Esophagus squamous epithelium (tissue), 5 donors: ENCODE measurements around the gene ALKBH2. TPM values are rescaled to one million over a fixed set of nuclear protein-coding genes. Genes with fewer than 3 reads are reported as not detected.

Experiments used
- DNase-seq: peaks from one replicate; lab custom pipeline; 2025; lab: John Stamatoyannopoulos, UW
- H3K27ac ChIP-seq, 4 donors: fragments of 200-600 bp; sonication (generic); one replicate each; pipeline ENCODE4 v1.5.1; 2016 to 2019; ENCODE audit warnings: mild to moderate bottlenecking in 1 of 4
- H3K27me3 ChIP-seq, 4 donors: fragments of 200-600 bp; sonication (generic); 1 replicate in 3 of 4; 2 replicates in 1 of 4; pipeline versions ENCODE4 v1.5.1 to v1.6.0; 2017 to 2021; ENCODE audit warnings: antibody characterized with exemption in 1 of 4
- H3K36me3 ChIP-seq, 3 donors: fragments of 200-600 bp; sonication (generic); one replicate each; pipeline ENCODE4 v1.5.1; 2016 to 2019
- H3K4me1 ChIP-seq, 3 donors: fragments of 200-600 bp; sonication (generic); one replicate each; pipeline ENCODE4 v1.5.1; 2017 to 2019
- H3K4me3 ChIP-seq, 4 donors: fragments of 200-600 bp; sonication (generic); 1 replicate in 3 of 4; 2 replicates in 1 of 4; pipeline ENCODE4 v1.5.1; 2016 to 2019; ENCODE audit warnings: mild to moderate bottlenecking in 2 of 4, moderate library complexity in 1 of 4
- H3K9me3 ChIP-seq, 3 donors: fragments of 200-600 bp; sonication (generic); one replicate each; pipeline ENCODE4 v1.5.1; 2016 to 2019
- POLR2A ChIP-seq, 4 donors: fragments of 450-650 bp; IDR thresholded peaks; one replicate each; pipeline ENCODE4 v1.6.1; 2017; ENCODE audit warnings: antibody characterized with exemption in 4 of 4, mild to moderate bottlenecking in 4 of 4, moderate library complexity in 3 of 4
- WGBS, 2 donors: methylation state at CpG; one replicate each; pipeline ENCODE4 v1.1.5; 2018; 5-methylcytosine and 5-hydroxymethylcytosine counted together
- intact Hi-C: fragments of 100-400 bp; cut with DNase I; formaldehyde crosslinking; loops from one replicate; pipeline ENCODE4 v1.15.0; 2022
- total RNA-seq, 4 donors: library from RNA; depleted of rRNA; stranded (reverse); fragments of >200 nt; gene quantifications; one replicate each; pipeline ENCODE4 v1.1.0, GENCODE V29; 2016
- TF ChIP-seq, protein P1 (sequence below), 6 experiments: fragments of 450-650 bp in 4 of 6; fragments of 200-600 bp in 2 of 6; sonication (generic) in 2 of 6; IDR thresholded peaks; one replicate each; pipeline ENCODE4 v1.5.1; 2016 to 2019; ENCODE audit warnings: antibody characterized with exemption in 6 of 6, mild to moderate bottlenecking in 4 of 6, moderate library complexity in 4 of 6
- donor health status: DM: yes; HTN: yes; CAD: no.

The ALKBH2 gene
- total RNA-seq, 4 donors from 2014 or later = 7.9 to 20.6 (median 14.8) TPM

DNA sequence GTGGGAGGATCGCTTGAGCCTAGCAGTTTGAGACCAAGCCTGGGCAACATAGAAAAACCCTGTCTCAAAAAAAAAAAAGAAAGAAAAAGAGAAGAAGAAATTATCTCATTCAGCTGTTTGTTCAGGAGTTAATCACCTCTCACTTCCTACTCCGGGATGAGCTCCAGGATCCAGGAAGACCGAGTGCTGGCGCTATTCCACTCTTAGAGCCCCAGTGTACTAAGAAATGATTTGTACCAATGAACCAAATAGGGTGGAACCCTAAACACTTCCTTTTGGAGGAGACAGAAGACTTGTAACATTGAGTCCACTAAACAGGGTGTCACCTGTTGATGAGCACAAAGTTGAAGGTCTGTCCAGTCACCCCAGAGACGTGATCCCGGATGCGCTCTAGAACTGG, 3.6 kb downstream of the ALKBH2 start:
- intact Hi-C loops = loop anchor here (10.0 kb wide), 2 partner anchors 285 to 525 kb away; partner anchors contain the start of genes ISCU and SART3
- H3K9me3 ChIP-seq = no peaks in the 10 kb centered on the region
- 71 to 83% methylated on average over 4 to 7 of the region's 7 CpGs for WGBS, 2 donors
- DNase-seq = no peak
- no peak for TF ChIP-seq POLR2A (IDR thresholded peaks at IDR 0.05)
- TF ChIP-seq, protein P1, sequence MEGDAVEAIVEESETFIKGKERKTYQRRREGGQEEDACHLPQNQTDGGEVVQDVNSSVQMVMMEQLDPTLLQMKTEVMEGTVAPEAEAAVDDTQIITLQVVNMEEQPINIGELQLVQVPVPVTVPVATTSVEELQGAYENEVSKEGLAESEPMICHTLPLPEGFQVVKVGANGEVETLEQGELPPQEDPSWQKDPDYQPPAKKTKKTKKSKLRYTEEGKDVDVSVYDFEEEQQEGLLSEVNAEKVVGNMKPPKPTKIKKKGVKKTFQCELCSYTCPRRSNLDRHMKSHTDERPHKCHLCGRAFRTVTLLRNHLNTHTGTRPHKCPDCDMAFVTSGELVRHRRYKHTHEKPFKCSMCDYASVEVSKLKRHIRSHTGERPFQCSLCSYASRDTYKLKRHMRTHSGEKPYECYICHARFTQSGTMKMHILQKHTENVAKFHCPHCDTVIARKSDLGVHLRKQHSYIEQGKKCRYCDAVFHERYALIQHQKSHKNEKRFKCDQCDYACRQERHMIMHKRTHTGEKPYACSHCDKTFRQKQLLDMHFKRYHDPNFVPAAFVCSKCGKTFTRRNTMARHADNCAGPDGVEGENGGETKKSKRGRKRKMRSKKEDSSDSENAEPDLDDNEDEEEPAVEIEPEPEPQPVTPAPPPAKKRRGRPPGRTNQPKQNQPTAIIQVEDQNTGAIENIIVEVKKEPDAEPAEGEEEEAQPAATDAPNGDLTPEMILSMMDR (IDR thresholded peaks at IDR 0.05) = no peak
- H3K27ac ChIP-seq = no peak overlapping the region
- peaks cover 16 to 36% (median 26%) of the 10 kb centered on the region in 3 donors for H3K4me1 ChIP-seq
- H3K4me3 ChIP-seq = no peak overlapping the region
- no peaks in the 10 kb centered on the region for H3K27me3 ChIP-seq
- H3K36me3 ChIP-seq = peaks cover 7 to 71% (median 29%) of the 10 kb centered on the region in 3 donors

GRCh38 chr12:109088818-109089217, 4.5 kb downstream of the ALKBH2 start:
- peaks cover 16 to 35% (median 26%) of the 10 kb centered on the region in 3 donors for H3K4me1 ChIP-seq
- no peak for DNase-seq
- H3K9me3 ChIP-seq = no peaks in the 10 kb centered on the region
- no peak for TF ChIP-seq POLR2A (IDR thresholded peaks at IDR 0.05)
- TF ChIP-seq, protein P1 (IDR thresholded peaks at IDR 0.05) = no peak
- peaks cover 7 to 80% (median 37%) of the 10 kb centered on the region in 3 donors for H3K36me3 ChIP-seq
- intact Hi-C loops = no loop called here
- H3K4me3 ChIP-seq = no peak overlapping the region
- H3K27ac ChIP-seq = no peak overlapping the region
- WGBS, 2 donors = 53 to 61% methylated on average over 6 of the region's 6 CpGs
- H3K27me3 ChIP-seq = no peaks in the 10 kb centered on the region

DNA sequence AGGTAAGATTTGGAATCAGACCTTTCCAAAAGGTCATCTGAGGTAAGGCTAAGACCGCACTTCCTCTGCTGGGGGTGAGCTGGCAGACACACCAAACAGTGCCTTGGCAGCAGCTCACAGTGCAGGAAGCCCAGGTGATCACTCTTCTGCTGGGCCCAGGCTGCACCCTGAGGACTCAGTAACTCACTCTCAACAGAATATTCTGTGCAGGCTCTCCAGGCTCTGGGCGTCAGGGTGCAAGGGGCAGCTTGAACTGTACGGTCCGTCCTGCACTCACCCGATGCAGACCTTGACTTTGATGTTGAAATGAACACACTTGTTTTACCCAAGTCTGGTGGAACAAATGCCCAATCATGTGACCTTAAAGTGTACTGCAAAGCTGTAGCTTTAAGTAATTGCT, 6.0 kb downstream of the ALKBH2 start:
- no peak for TF ChIP-seq POLR2A (IDR thresholded peaks at IDR 0.05)
- TF ChIP-seq, protein P1 (IDR thresholded peaks at IDR 0.05) = no peak
- DNase-seq = no peak
- Histone ChIP-seq H3K27me3 (no peaks in the 10 kb centered on the region), H3K27ac (no peak overlapping the region), H3K4me1 (peaks cover 6 to 19% (median 14%) of the 10 kb centered on the region in 3 donors), H3K4me3 (no peak overlapping the region), H3K36me3 (peaks cover 7 to 96% (median 53%) of the 10 kb centered on the region in 3 donors), H3K9me3 (no peaks in the 10 kb centered on the region)
- intact Hi-C loops = no loop called here
- WGBS, 2 donors = 48 to 60% methylated on average over 5 of the region's 5 CpGs

DNA sequence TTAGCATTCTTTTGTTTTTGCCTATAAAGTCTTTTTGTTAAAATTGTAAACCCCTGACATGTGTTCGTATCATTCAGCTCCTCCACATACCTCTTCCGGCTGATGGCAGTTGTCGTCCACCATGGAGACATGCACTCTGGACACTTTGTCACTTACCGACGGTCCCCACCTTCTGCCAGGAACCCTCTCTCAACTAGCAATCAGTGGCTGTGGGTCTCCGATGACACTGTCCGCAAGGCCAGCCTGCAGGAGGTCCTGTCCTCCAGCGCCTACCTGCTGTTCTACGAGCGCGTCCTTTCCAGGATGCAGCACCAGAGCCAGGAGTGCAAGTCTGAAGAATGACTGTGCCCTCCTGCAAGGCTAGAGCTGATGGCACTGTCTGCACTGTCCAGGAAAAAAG, 7.7 kb downstream of the ALKBH2 start:
- peaks cover 7 to 98% (median 54%) of the 10 kb centered on the region in 3 donors for H3K36me3 ChIP-seq

GRCh38 chr12:109084425-109084824, 8.8 kb downstream of the ALKBH2 start:
- no peaks in the 10 kb centered on the region for H3K27me3 ChIP-seq
- peaks cover 13 to 96% (median 54%) of the 10 kb centered on the region in 3 donors for H3K36me3 ChIP-seq
- no peak overlapping the region for H3K4me3 ChIP-seq
- H3K27ac ChIP-seq = no peak overlapping the region
- no peaks in the 10 kb centered on the region for H3K9me3 ChIP-seq
- DNase-seq = no peak
- H3K4me1 ChIP-seq = no peaks in the 10 kb centered on the region
- TF ChIP-seq, protein P1 (IDR thresholded peaks at IDR 0.05) = no peak
- no peak for TF ChIP-seq POLR2A (IDR thresholded peaks at IDR 0.05)
- WGBS, 2 donors = 92 to 94% methylated on average over 2 of the region's 2 CpGs
- intact Hi-C loops = no loop called here

More for the DNA sequence above, 7.7 kb downstream of the ALKBH2 start:
- intact Hi-C loops = no loop called here
- Histone ChIP-seq H3K9me3 (no peaks in the 10 kb centered on the region), H3K27ac (no peak overlapping the region), H3K27me3 (no peaks in the 10 kb centered on the region), H3K4me1 (peaks cover 0 to 3% (median 0%) of the 10 kb centered on the region in 3 donors), H3K4me3 (no peak overlapping the region)
- TF ChIP-seq, protein P1 (IDR thresholded peaks at IDR 0.05) = no peak
- no peak for TF ChIP-seq POLR2A (IDR thresholded peaks at IDR 0.05)
- no peak for DNase-seq
- 95 to 96% methylated on average over 11 of the region's 11 CpGs for WGBS, 2 donors
